GM19452 (cell line): Measurements from ENCODE around the gene LHX2.

ENCODE experiments used
- ATAC-seq: cut with Tn5 transposase; IDR thresholded peaks from one replicate; pipeline ENCODE4 v1.9.1; 2021; ENCODE audit not compliant: unreplicated experiment

LHX2 gene

GRCh38 chr9:124029617-124030016 is 18.0 kb downstream of the LHX2 start:
- no peak for ATAC-seq

DNA sequence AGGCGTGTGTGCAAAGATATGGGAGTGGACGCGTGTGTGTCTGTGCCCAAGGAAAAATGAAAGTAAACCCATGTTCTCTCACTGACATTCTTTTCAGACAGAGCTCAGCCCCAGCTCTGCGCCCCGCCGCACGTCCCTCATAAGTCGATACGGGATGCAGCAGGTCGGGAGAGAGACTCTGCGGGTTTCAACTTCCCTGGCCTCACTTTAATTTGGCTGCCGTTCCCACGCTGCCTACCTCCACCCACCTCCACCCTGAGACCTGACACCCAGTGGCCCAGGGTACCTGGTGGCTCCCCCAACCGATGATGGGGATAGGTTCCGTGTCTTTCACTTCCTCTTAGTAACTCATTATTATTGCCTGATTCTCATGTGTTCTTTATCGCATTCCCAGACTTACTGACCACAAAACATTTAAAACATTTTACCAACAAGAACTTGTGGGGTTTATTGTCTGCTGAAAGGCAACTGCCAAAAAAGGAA is 19.4 kb downstream of the LHX2 start:
- ATAC-seq: no peak

DNA sequence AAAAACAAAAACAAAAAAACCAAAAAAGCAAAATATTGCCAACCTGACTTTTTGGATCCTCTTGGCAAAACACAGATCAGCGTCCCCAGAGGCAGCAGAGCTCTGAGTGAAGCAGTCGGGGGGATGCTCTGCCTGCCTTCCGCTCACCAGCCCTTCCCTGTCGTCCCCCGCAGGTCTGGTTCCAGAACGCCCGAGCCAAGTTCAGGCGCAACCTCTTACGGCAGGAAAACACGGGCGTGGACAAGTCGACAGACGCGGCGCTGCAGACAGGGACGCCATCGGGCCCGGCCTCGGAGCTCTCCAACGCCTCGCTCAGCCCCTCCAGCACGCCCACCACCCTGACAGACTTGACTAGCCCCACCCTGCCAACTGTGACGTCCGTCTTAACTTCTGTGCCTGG is 20.7 kb downstream of the LHX2 start:
- ATAC-seq: no peak

GRCh38 chr9:124033348-124033747 is 21.8 kb downstream of the LHX2 start:
- ATAC-seq: no peak

DNA sequence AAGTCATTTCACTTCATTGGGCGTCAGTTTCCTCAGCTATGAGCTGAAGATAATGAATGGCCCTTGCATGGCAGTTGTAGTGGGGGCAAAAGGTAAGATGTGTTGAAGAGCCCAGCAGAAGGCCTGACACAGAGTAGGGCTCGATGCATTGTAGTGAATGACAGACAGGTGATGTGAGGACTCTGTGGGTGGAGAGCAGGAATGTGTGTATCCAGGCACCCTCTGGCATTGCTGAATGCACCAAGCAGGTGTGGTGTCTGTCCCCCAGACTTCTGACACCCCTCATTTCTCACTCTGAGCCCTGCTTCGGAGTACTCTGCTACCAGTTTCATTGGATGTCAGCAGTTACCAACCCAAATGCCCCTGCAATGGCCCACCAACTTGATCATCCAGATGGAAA is 22.4 kb downstream of the LHX2 start:
- ATAC-seq: no peak

- ATAC-seq: no peak
Measured at GRCh38 chr9:124035001-124035650, 23.6 kb downstream of the LHX2 start.

DNA sequence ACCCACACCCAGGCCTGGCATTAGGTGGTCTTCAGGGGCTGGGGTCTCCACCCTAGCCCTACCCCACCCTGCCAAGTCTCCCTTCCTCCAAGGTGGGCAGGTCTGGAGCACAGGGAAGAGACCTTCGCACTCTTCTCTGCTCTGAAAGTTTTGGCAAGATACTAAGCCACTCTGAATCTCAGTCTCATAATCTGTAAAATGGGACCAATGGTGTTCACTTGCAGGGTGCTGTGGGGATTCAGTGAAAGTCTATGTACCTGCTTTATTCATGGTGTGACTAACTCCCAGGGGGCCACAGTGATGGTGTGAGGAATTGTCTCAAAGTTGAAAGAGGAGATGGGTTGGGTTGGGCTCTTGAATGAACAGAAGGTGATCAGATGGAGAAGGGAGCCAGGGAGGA is 25.0 kb downstream of the LHX2 start:
- ATAC-seq: no peak

DNA sequence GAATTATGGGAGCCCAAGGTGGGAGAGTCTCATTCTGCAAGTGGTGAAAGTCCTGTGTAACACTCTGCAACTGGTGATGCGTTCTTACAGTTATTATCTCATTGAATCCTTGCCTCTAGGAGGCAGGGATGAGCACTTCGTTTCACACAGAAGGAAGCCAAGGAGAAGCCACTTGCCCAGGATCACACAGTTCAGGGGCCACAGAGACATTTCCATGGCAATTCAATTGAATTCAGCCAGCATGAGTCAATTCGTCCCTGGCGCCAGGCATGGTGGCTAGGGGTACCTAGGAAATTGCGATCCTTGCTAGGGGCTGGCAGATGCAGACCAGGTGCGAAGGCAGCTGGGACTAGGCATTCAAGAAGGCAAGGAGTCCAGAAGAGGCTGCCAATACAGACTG is 26.2 kb downstream of the LHX2 start:
- no peak for ATAC-seq

DNA sequence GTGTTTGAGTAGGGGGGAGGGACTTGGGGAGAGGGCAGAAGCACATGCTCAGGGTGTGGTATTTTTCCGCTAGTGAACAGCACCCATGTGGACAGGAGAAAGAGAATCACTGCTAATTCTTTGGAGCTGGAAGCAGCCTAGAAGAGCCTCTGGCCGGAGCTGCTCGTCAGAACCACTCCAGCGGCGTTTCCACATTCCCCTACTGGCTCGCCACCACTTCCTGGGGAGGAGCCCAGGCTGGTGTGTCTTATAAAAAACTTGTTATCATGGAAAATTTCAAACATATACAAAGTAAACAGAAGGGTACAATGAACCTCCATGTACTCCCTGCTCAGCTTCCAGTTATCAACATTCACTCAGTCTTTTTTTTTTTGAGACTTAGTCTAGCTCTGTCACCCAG is 26.7 kb downstream of the LHX2 start:
- no peak for ATAC-seq

GRCh38 chr9:124038790-124039633 is 27.4 kb downstream of the LHX2 start:
- no peak for ATAC-seq

DNA sequence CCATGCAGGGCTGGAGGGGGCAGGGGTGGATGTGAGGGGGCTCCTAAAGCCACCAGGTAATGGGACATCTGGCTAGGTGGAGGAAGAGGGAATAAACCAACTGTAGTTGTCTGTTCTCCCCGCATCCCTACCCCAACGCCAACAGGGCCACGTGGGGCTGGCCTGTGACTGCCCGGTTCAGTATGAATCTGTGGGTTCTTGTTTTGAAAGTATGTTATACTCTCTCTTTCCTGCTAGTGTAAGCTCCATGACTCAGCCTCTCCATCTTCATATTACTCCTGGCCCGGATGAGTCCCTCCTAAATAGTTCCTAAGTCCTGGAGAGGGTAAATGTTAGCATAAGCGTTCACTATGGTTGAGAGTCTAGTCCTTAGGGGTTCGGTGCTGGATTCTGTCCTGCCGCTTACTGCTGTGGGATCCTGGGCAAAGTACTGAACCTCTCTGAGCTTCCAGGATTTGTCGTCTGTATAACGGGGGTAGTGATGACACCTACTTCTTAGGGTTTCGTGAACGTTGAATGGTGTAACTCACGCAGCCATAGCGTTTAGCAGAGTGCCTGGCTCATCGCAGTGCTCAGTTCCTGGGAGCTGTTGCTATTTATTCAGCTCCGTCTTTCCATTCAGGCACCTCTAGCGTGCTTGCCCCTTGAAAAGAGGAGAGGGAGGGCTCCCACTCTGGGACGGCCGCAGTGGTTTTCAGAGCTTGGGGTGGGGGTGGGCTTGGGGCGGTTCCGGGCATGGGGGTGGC is 28.8 kb downstream of the LHX2 start:
- ATAC-seq: no peak

DNA sequence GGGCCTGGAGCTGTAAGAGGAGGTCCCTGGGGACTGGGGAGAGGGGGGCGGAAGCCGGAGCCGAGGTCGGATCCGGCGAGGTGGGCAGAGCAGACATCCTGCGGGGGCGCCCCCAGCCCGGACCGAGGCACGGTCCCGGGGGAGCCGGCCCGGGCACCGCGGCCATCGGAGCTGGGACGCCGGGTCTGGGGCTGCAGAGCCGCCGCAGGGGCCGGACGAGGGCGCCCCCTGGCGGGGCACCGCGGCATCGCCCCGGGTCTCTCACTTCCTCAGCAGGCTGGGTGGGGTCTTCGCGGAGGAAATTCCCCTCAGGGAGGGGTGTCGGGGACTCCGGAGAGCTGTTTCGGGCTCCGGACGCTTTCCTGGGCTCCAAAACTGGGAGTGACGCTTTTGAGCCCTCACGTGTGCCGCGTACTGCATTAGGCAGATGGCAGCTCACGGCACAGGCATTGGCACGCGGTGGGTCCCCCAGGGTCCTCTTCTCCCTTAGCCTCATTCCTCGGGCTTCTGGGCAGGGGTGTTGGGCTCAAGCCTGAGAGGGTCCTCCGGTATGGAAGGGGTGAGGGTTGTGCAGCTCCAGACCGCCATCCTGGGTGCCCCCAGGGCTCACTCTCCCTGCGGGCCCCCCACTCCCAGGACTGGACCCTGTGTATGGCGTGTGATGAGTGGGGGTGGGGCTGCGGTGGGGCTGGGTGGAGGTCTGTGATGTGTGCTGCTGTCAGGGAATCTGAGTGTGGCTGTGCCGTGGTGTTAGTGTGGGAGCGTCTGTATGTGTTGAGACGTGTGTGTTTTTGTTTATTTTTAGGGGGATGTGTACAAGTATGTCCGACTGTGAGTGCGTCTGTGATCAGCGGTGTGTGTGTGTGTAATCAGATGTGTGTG is 29.6 kb downstream of the LHX2 start:
- no peak for ATAC-seq

- no peak for ATAC-seq
Measured at GRCh38 chr9:124041817-124042116, 30.2 kb downstream of the LHX2 start.

DNA sequence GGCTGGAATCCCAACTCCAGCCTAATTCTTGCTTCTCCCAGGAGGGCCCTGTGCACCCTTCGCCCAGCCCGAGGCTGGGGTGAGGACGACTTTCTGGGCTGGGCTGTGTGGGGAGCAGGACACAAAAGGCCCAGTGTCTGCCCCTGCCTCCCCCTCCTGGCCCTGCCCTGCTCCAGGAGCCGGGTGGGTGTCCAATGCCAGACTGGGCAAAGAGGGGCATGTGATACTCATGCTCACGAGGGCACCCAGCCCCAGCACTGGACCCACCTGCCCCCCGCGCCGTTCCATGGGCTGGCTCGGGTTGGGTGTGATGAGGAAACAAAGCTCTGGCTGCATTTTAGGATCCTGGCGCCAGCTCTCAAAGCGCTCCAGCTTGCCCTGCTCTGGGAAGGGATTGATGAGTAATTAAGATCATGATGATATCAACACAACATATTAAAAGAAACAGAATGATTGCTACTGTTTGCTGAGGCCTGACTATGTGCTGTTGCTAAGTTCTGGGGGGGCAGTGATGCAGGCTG is 30.7 kb downstream of the LHX2 start:
- ATAC-seq: no peak

DNA sequence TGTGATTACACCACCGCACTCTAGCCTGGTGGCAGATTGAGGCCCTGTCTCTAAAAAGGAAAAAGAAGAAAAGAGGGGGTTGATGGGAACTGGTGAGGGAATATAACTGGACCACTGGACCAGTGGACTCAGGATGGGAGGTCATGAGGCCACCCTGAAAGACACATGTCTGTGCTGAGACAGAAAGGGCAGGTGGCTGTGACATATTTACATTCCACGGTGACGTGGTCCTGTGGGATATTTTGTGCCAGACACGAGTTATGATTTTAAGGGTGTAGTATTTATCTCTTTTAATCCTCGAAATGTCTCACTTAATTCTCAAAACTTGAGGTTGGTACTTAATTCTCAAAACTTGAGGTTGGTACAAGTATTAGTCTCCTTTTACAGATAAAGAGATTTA is 32.9 kb downstream of the LHX2 start:
- no peak for ATAC-seq

DNA sequence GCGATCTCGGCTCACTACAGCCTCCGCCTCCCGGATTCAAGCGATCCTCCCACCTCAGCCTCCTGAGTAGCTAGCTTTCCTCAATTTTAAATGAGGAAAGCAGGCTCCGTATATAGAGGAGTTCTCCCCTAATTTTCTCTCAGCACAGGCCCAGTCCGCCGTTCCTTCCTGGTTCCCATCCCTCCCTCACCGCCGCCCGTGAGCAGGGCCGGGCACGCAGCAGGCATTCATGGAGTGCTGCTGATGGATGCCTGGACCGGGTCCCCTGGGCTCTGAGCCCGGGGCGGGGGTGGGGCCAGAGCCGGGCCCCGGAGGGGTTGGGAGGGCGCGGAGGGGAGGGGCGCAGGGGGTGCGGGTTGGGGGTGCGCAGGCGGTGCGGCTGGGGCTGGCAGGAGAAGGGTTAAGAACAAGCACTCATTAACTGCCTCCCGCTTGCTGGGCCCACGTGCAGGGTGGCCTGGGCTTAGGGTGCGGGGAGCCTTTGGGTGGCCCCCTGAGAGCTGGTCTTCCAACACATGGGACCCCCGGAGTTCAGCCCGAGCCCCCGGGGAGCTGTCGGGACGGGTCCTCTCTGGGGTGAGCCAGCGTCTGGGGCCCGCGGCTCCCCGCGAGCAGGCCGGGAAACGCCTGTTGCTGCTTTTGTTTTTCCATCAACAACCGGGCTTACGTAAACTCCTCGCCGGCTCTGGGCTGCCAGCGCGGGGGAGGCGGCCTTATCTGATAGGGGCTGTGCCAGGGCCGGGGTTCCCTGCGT is 33.7 kb downstream of the LHX2 start:
- no peak for ATAC-seq

GRCh38 chr9:124045830-124046177 is 34.2 kb downstream of the LHX2 start:
- no peak for ATAC-seq

DNA sequence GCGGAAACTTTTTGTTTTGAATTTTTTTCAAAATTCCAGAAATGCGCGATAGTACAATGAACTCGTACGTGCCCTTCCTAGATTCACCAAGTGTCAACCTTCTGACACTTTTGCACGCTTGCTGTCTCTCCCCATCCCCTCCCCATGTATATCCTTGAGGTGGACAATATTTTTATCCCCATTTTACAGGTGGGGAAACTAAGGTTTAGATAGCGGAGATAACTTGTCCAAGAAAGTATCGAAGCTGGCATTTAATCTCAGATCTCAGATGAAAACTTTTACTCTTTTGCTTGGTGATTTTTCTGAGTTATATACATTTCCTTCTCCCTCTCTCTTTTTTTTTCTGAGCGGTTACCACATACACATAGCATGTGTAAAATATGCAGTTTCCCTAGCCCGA is 34.6 kb downstream of the LHX2 start:
- no peak for ATAC-seq

- no peak for ATAC-seq
Measured at GRCh38 chr9:124047251-124047672, 35.7 kb downstream of the LHX2 start.

DNA sequence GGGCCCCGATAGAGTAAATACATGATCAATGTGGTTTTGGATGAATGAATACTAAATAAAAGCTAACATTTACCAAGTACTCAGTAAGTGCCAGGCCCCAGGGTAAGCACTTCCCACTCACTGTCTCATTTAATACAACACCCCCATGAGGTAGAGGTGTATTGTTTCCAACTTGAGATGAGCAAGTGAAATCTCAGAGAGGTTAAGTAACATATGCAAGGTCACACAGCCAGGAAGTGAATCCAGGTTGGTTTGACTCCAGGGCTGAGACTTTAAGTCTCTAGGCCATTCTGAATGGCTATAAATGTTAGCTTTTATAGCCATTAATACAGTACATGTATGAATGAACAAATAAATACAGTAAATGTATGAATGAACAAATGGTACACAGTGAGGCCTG is 39.4 kb downstream of the LHX2 start:
- ATAC-seq: no peak
